CD4-positive, alpha-beta T cell (primary cell): Measurements from ENCODE around the gene ZBTB17. TPM values are rescaled to one million over a fixed set of nuclear protein-coding genes. Genes with fewer than 3 reads are reported as not detected.

Experiments
- ATAC-seq: fragments of 200-7000 bp; cut with Tn5 transposase; one replicate; pipeline ENCODE4 v1.10.0; 2022; ENCODE audit warnings: mild to moderate bottlenecking; ENCODE audit not compliant: poor library complexity
- CTCF ChIA-PET: fragments of 350-600 bp; sonication (Branson Sonifier 250); formaldehyde crosslinking; loops from one replicate; lab custom pipeline; 2021; ENCODE audit warnings: antibody characterized with exemption, inconsistent platforms; lab: Charles Lee
- POLR2A ChIA-PET: fragments of 350-600 bp; sonication (Branson Sonifier 250); formaldehyde crosslinking; loops from one replicate; lab custom pipeline; 2021; ENCODE audit warnings: antibody characterized with exemption, inconsistent platforms; lab: Charles Lee
- DNase-seq, 14 experiments: peaks; one replicate each; pipeline ENCODE4 v3.0.0-alpha.2; 2013 to 2020; ENCODE audit warnings: mixed read lengths in 2 of 14
- H3K27ac ChIP-seq, 2 donors: one replicate each; pipeline versions ENCODE4 v1.5.1 to v1.7.0; 2013; ENCODE audit warnings: low read length in 2 of 2, low read depth in 1 of 2, mild to moderate bottlenecking in 1 of 2
- H3K27me3 ChIP-seq, 2 experiments: 1 replicate in 1 of 2; 2 replicates in 1 of 2; pipeline versions ENCODE4 v1.6.1 to v1.7.0; 2013; ENCODE audit warnings: low read length in 2 of 2, control low read depth in 1 of 2, mild to moderate bottlenecking in 1 of 2, moderate library complexity in 1 of 2; ENCODE audit not compliant: insufficient read depth in 2 of 2, control insufficient read depth in 1 of 2
- H3K36me3 ChIP-seq: one replicate; pipeline ENCODE4 v1.6.1; 2013; ENCODE audit warnings: low read length, control low read depth; ENCODE audit not compliant: insufficient read depth
- H3K4me1 ChIP-seq: one replicate; pipeline ENCODE4 v1.6.1; 2013; ENCODE audit warnings: low read length, control low read depth; ENCODE audit not compliant: insufficient read depth
- H3K4me3 ChIP-seq: one replicate; pipeline ENCODE4 v1.5.1; 2013; ENCODE audit warnings: mild to moderate bottlenecking, low read length, moderate library complexity
- H3K9me3 ChIP-seq, 2 experiments: 1 replicate in 1 of 2; 2 replicates in 1 of 2; pipeline versions ENCODE4 v1.6.1 to v1.7.0; 2013; ENCODE audit warnings: low read length in 2 of 2, mild to moderate bottlenecking in 2 of 2, control low read depth in 1 of 2, moderate library complexity in 1 of 2; ENCODE audit not compliant: control insufficient read depth in 1 of 2, insufficient read depth in 1 of 2
- H3K27ac Mint-ChIP-seq: one replicate; pipeline ENCODE4 v1.8.0; 2020; ENCODE audit warnings: mixed read lengths
- H3K27me3 Mint-ChIP-seq: one replicate; pipeline ENCODE4 v1.8.0; 2021; ENCODE audit warnings: mixed read lengths
- H3K36me3 Mint-ChIP-seq: one replicate; pipeline ENCODE4 v1.8.0; 2021; ENCODE audit warnings: low read depth, mixed read lengths
- H3K4me1 Mint-ChIP-seq: one replicate; pipeline ENCODE4 v1.8.0; 2021; ENCODE audit warnings: low read depth, mixed read lengths
- H3K4me3 Mint-ChIP-seq: one replicate; pipeline ENCODE4 v1.8.0; 2020; ENCODE audit warnings: mild to moderate bottlenecking, mixed read lengths
- H3K9me3 Mint-ChIP-seq: one replicate; pipeline ENCODE4 v1.8.0; 2020; ENCODE audit warnings: mixed read lengths
- intact Hi-C, 2 experiments: fragments of 100-400 bp; cut with DNase I in 1 of 2; cut with micrococcal nuclease in 1 of 2; formaldehyde crosslinking; loops; one replicate each; pipeline versions ENCODE4 v1.15.1 to v1.9.0; 2023 to 2025; cut with DNase I, micrococcal nuclease
- total RNA-seq, 174 experiments: library from RNA in 2 of 174; stranded (reverse) in 2 of 174; gene quantifications; one replicate each; pipeline ENCODE4 v1.2.3 and lab custom pipeline; 2021 to 2026
- TF ChIP-seq, protein P1 (sequence below): fragments of 200-600 bp; IDR thresholded peaks from one replicate; pipeline ENCODE4 v1.8.0; 2022; ENCODE audit warnings: antibody characterized with exemption, mild to moderate bottlenecking

Gene ZBTB17
- total RNA-seq, 2 experiments from 2014 or later = 70.2 to 78.1 TPM

DNA sequence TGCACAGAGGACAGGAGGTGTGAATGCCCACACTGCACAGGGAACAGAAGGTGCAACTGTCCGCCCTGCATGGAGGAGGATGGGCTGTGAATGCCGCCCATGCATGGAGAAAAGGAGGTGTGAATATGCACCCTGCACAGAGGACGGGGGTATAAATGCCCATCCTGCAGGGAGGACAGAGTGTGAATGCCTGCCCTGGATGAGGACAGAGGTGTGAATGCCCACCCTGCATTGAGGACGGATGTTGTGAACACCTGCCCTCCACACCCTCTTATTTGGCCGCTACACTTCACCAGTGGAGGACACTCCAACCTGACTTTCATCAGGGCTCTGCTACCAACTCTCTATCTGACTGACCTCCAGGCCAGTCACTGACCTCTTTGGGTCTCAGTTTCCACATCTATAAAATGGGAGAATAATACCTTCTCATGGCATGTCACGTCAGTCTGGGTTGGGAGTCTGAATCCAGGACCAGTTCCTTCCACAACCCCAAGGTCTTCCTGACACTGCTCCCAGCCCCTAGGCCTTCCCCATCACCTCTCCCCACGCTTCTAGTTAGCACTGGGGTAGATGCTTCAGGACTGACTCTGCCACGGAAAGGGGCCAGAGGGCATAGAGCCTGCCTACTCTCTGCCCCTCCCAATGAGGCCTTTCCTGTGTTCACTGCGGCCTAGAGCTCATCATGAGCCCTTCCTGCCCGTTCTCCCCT lies 28.4 kb downstream of the ZBTB17 start:
- H3K27me3 Mint-ChIP-seq = no peaks in the 10 kb centered on the region
- Histone ChIP-seq H3K4me1 (peaks cover 50% of the 10 kb centered on the region), H3K4me3 (no peak overlapping the region), H3K36me3 (peaks cover 55% of the 10 kb centered on the region), H3K27me3 (no peaks in the 10 kb centered on the region), H3K9me3 (no peaks in the 10 kb centered on the region), H3K27ac (peak overlapping the region in 1 of 2 donors; percentile 0)
- ATAC-seq (no peak), DNase-seq (no peak)
- TF ChIP-seq, protein P1, sequence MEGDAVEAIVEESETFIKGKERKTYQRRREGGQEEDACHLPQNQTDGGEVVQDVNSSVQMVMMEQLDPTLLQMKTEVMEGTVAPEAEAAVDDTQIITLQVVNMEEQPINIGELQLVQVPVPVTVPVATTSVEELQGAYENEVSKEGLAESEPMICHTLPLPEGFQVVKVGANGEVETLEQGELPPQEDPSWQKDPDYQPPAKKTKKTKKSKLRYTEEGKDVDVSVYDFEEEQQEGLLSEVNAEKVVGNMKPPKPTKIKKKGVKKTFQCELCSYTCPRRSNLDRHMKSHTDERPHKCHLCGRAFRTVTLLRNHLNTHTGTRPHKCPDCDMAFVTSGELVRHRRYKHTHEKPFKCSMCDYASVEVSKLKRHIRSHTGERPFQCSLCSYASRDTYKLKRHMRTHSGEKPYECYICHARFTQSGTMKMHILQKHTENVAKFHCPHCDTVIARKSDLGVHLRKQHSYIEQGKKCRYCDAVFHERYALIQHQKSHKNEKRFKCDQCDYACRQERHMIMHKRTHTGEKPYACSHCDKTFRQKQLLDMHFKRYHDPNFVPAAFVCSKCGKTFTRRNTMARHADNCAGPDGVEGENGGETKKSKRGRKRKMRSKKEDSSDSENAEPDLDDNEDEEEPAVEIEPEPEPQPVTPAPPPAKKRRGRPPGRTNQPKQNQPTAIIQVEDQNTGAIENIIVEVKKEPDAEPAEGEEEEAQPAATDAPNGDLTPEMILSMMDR = no peak
- H3K4me3 Mint-ChIP-seq = no peak overlapping the region
- no peaks in the 10 kb centered on the region for H3K9me3 Mint-ChIP-seq
- H3K4me1 Mint-ChIP-seq = peaks cover 45% of the 10 kb centered on the region
- ChIA-PET CTCF (no interaction called here), POLR2A (interaction anchor here (1.8 kb wide), 1 partner anchor 29 kb away, joined by 5 read pairs; the partner anchor contains the start of gene ZBTB17)
- H3K36me3 Mint-ChIP-seq = peaks cover 49% of the 10 kb centered on the region
- intact Hi-C loops = no loop called here
- peak overlapping the region; percentile 98 for H3K27ac Mint-ChIP-seq

- no peak for ATAC-seq
- H3K27me3 ChIP-seq = no peaks in the 10 kb centered on the region
- peaks cover 42% of the 10 kb centered on the region for H3K4me1 ChIP-seq
- TF ChIP-seq, protein P1 = no peak
- Mint-ChIP-seq H3K27me3 (no peaks in the 10 kb centered on the region), H3K4me1 (peaks cover 37% of the 10 kb centered on the region), H3K36me3 (peaks cover 55% of the 10 kb centered on the region), H3K27ac (peak overlapping the region; percentile 39), H3K9me3 (no peaks in the 10 kb centered on the region), H3K4me3 (no peak overlapping the region)
- ChIA-PET CTCF (no interaction called here), POLR2A (no interaction called here)
- H3K36me3 ChIP-seq = peaks cover 61% of the 10 kb centered on the region
- DNase-seq = no peak
- no peak overlapping the region for H3K27ac ChIP-seq
- intact Hi-C loops = no loop called here
- H3K9me3 ChIP-seq = no peaks in the 10 kb centered on the region
- H3K4me3 ChIP-seq = no peak overlapping the region
Observed at GRCh38 chr1:15946571-15947381, 29.1 kb downstream of the ZBTB17 start.

GRCh38 chr1:15945832-15946448 lies 30.0 kb downstream of the ZBTB17 start:
- no peaks in the 10 kb centered on the region for H3K27me3 Mint-ChIP-seq
- H3K4me1 Mint-ChIP-seq = peaks cover 29% of the 10 kb centered on the region
- no peak overlapping the region for H3K4me3 Mint-ChIP-seq
- H3K36me3 ChIP-seq = peaks cover 70% of the 10 kb centered on the region
- H3K4me1 ChIP-seq = peaks cover 34% of the 10 kb centered on the region
- H3K9me3 Mint-ChIP-seq = no peaks in the 10 kb centered on the region
- TF ChIP-seq, protein P1 = no peak
- CTCF ChIA-PET = no interaction called here
- ATAC-seq (no peak), DNase-seq (no peak)
- no peaks in the 10 kb centered on the region for H3K9me3 ChIP-seq
- no peaks in the 10 kb centered on the region for H3K27me3 ChIP-seq
- H3K27ac Mint-ChIP-seq = peak overlapping the region; percentile 39
- no peak overlapping the region for H3K27ac ChIP-seq
- H3K4me3 ChIP-seq = no peak overlapping the region
- intact Hi-C loops = no loop called here
- POLR2A ChIA-PET = no interaction called here
- peaks cover 60% of the 10 kb centered on the region for H3K36me3 Mint-ChIP-seq
